AG04449 (cell line): Measurements from ENCODE around the gene IL6ST.
A peak's percentile ranks its signal among the peaks of the same experiment; 100 is the strongest.

Source experiments
- CTCF ChIA-PET: fragments of 350-600 bp; formaldehyde crosslinking; extraction: SDS; loops from one replicate; lab custom pipeline; 2021; ENCODE audit warnings: antibody characterized with exemption; lab: Yijun Ruan, JAX
- POLR2A ChIA-PET: fragments of 400-600, 350-600 bp; formaldehyde crosslinking; extraction: SDS; loops from one replicate; lab custom pipeline; 2020; ENCODE audit warnings: antibody characterized with exemption, inconsistent platforms; lab: Yijun Ruan, JAX
- DNase-seq: peaks from one replicate; pipeline ENCODE4 v3.0.0-alpha.2; 2010; ENCODE audit warnings: low read depth, low spot score
- H3K4me3 ChIP-seq: 2 replicates; pipeline ENCODE4 v1.5.1; 2011; ENCODE audit warnings: low read depth, mild to moderate bottlenecking, control low read depth, low read length
- CTCF ChIP-seq: IDR thresholded peaks from one replicate; pipeline ENCODE4 v1.5.1; 2011; ENCODE audit warnings: mild to moderate bottlenecking, moderate library complexity, low read length, control low read depth, inconsistent platforms; ENCODE audit not compliant: insufficient read depth; ENCODE audit errors: missing control alignments

IL6ST gene

GRCh38 chr5:55925712-55926111 lies 69.1 kb downstream of the IL6ST start:
- TF ChIP-seq CTCF = no peak
- no peak for DNase-seq
- no peak overlapping the region for H3K4me3 ChIP-seq
- ChIA-PET CTCF (interaction anchor here (1.2 kb wide), 1 partner anchor 9 kb away, joined by 3 read pairs; no protein-coding TSS in a partner anchor), POLR2A (no interaction called here)

GRCh38 chr5:55925181-55925580 lies 69.6 kb downstream of the IL6ST start:
- ChIA-PET CTCF (interaction anchor here (4.1 kb wide), 1 partner anchor 11 kb away, joined by 33 read pairs; no protein-coding TSS in a partner anchor), POLR2A (no interaction called here)
- H3K4me3 ChIP-seq = no peak overlapping the region
- TF ChIP-seq CTCF = no peak
- DNase-seq = no peak

GRCh38 chr5:55924744-55925143 lies 70.0 kb downstream of the IL6ST start:
- DNase-seq = no peak
- no peak overlapping the region for H3K4me3 ChIP-seq
- CTCF ChIA-PET = interaction anchor here (4.1 kb wide), 1 partner anchor 11 kb away, joined by 33 read pairs; no protein-coding TSS in a partner anchor
- POLR2A ChIA-PET = no interaction called here
- no peak for TF ChIP-seq CTCF

- POLR2A ChIA-PET = no interaction called here
- TF ChIP-seq CTCF = no peak
Observed at GRCh38 chr5:55923865-55924500, 70.8 kb downstream of the IL6ST start.

GRCh38 chr5:55923177-55923771 lies 71.5 kb downstream of the IL6ST start:
- DNase-seq = no peak
- TF ChIP-seq CTCF = no peak
- peak overlapping the region; percentile 6; the same call in 1 of the 2 replicates for H3K4me3 ChIP-seq
- CTCF ChIA-PET = interaction anchor here (1.2 to 4.1 kb wide), 4 partner anchors 13 to 581 kb away, joined by 3 to 33 read pairs (median 4); no protein-coding TSS in a partner anchor
- POLR2A ChIA-PET = no interaction called here

More at GRCh38 chr5:55923865-55924500, 70.8 kb downstream of the IL6ST start:
- no peak for DNase-seq
- CTCF ChIA-PET = interaction anchor here (1.2 to 4.1 kb wide), 3 partner anchors 12 to 581 kb away, joined by 3 to 33 read pairs (median 4); no protein-coding TSS in a partner anchor
- H3K4me3 ChIP-seq = no peak overlapping the region

GRCh38 chr5:55921617-55922016 lies 73.1 kb downstream of the IL6ST start:
- H3K4me3 ChIP-seq = no peak overlapping the region
- CTCF ChIA-PET = interaction anchor here (1.3 to 4.1 kb wide), 5 partner anchors 14 to 578 kb away, joined by 3 to 33 read pairs (median 4); no protein-coding TSS in a partner anchor
- POLR2A ChIA-PET = interaction anchor here (0.6 kb wide), 1 partner anchor 502 kb away, joined by 3 read pairs; no protein-coding TSS in a partner anchor
- no peak for DNase-seq
- no peak for TF ChIP-seq CTCF
